Endothelial cell of umbilical vein (primary cell): ENCODE results near the gene MACROD2.

Experiments used
- CTCF ChIP-seq, 2 donors: IDR thresholded peaks; 1 replicate in 1 of 2; 2 replicates in 1 of 2; pipeline ENCODE4 v1.5.1; 2011; ENCODE audit warnings: low read length in 2 of 2, mild to moderate bottlenecking in 2 of 2, moderate library complexity in 2 of 2, control low read depth in 1 of 2, inconsistent platforms in 1 of 2, low read depth in 1 of 2; ENCODE audit not compliant: insufficient read depth in 1 of 2; ENCODE audit errors: extremely low read depth in 1 of 2
- EZH2 ChIP-seq: IDR thresholded peaks from 2 replicates; pipeline ENCODE4 v1.6.1; 2012; ENCODE audit warnings: borderline replicate concordance, low read depth, mild to moderate bottlenecking, moderate library complexity, low read length, inconsistent platforms; ENCODE audit not compliant: severe bottlenecking
- GATA2 ChIP-seq: IDR thresholded peaks from 2 replicates; pipeline ENCODE4 v1.7.0; 2011; ENCODE audit warnings: low read depth, mild to moderate bottlenecking, moderate library complexity, mixed read lengths, low read length; ENCODE audit not compliant: insufficient read length, insufficient read depth

GRCh38 chr20:14997791-14998190, 1002.5 kb downstream of the MACROD2 start:
- peak; percentile 92 for TF ChIP-seq GATA2
- TF ChIP-seq CTCF (IDR thresholded peaks at IDR 0.05; ENCODE audit: extremely low read depth in 1 of 2, insufficient read depth in 1 of 2, low read depth in 1 of 2, low read length in 2 of 2) = no peak
- TF ChIP-seq EZH2 = no peak
